HCT116 (cell line): ENCODE measurements around the gene LAMP1. TPM values are rescaled to one million over a fixed set of nuclear protein-coding genes. Genes with fewer than 3 reads are reported as not detected.

Experiments used
- ATAC-seq: fragments of 200-7000 bp; cut with Tn5 transposase; 2 replicates; pipeline ENCODE4 v1.9.1; 2020; ENCODE audit warnings: mild to moderate bottlenecking, moderate library complexity
- BruUV-seq: library from RNA; stranded (reverse); fragments of 400-500 nt; replicated peaks from 2 replicates; lab custom pipeline; 2021; lab: Mats Ljungman, UMichigan
- CTCF ChIA-PET: fragments of 300-600 bp; sonication (Branson Sonifier 250); formaldehyde crosslinking; loops from one replicate; lab custom pipeline; 2021; ENCODE audit warnings: antibody characterized with exemption; lab: Charles Lee
- POLR2A ChIA-PET: fragments of 300-600, 350-600 bp; sonication (Branson Sonifier 250); formaldehyde crosslinking; loops from one replicate; lab custom pipeline; 2021; ENCODE audit warnings: antibody characterized with exemption; lab: Charles Lee
- RAD21 ChIA-PET, 2 experiments: fragments of 300-600 bp; sonication (Branson Sonifier 250); formaldehyde crosslinking; loops; one replicate each; lab custom pipeline; 2023; ENCODE audit warnings: low total read pairs in 2 of 2; ENCODE audit not compliant: uncharacterized antibody in 2 of 2, unreplicated experiment in 2 of 2, low non-redundant PET in 1 of 2; lab: Charles Lee
- DNase-seq: peaks from one replicate; pipeline ENCODE4 v3.0.0-alpha.2; 2010; ENCODE audit warnings: low read depth, low spot score
- H2AFZ ChIP-seq: fragments of 200-600 bp; shearing (Covaris generic), sonication (generic); 2 replicates; pipeline ENCODE4 v1.6.1; 2017; ENCODE audit warnings: low read depth, mixed run types, mixed read lengths, antibody characterized with exemption, low read length; ENCODE audit not compliant: poor library complexity, severe bottlenecking
- H3K27ac ChIP-seq: 2 replicates; pipeline ENCODE4 v1.5.1; 2012; ENCODE audit warnings: low read depth, low read length
- H3K27me3 ChIP-seq: fragments of 200-600 bp; sonication (generic); 2 replicates; pipeline ENCODE4 v1.6.1; 2016; ENCODE audit warnings: mixed run types, low read length, mixed read lengths; ENCODE audit not compliant: insufficient read depth
- H3K36me3 ChIP-seq, 2 experiments: fragments of 200-500 bp in 1 of 2; fragments of 200-600 bp in 1 of 2; sonication (Bioruptor generic) in 1 of 2; sonication (generic) in 1 of 2; 2 replicates each; pipeline versions ENCODE4 v1.5.1 to v1.6.1; 2014 to 2016; ENCODE audit warnings: low read length in 2 of 2, inconsistent platforms in 1 of 2, mixed read lengths in 1 of 2, mixed run types in 1 of 2; ENCODE audit not compliant: insufficient read depth in 2 of 2, control insufficient read depth in 1 of 2
- H3K4me1 ChIP-seq, 2 experiments: fragments of 200-600 bp in 1 of 2; sonication (generic) in 1 of 2; 2 replicates each; pipeline versions ENCODE4 v1.5.1 to v1.6.1; 2012 to 2017; ENCODE audit warnings: low read length in 2 of 2, inconsistent platforms in 1 of 2, mild to moderate bottlenecking in 1 of 2, mixed read lengths in 1 of 2, mixed run types in 1 of 2, moderate library complexity in 1 of 2; ENCODE audit not compliant: insufficient read depth in 2 of 2, control insufficient read depth in 1 of 2
- H3K4me2 ChIP-seq: fragments of 200-600 bp; sonication (generic); 2 replicates; pipeline ENCODE4 v1.6.1; 2017; ENCODE audit warnings: mixed run types, low read length, mixed read lengths
- H3K4me3 ChIP-seq, 2 experiments: fragments of 200-600 bp in 1 of 2; sonication (generic) in 1 of 2; replicated peaks in 1 of 2; 2 replicates each; pipeline ENCODE4 v1.5.1; 2011 to 2016; ENCODE audit warnings: low read length in 2 of 2, control low read depth in 1 of 2, low read depth in 1 of 2, mild to moderate bottlenecking in 1 of 2, mixed read lengths in 1 of 2, mixed run types in 1 of 2
- H3K79me2 ChIP-seq: fragments of 200-600 bp; sonication (generic); 2 replicates; pipeline ENCODE4 v1.6.1; 2017; ENCODE audit warnings: mild to moderate bottlenecking, mixed run types, low read length, moderate library complexity, mixed read lengths; ENCODE audit not compliant: insufficient read depth
- H3K9ac ChIP-seq: fragments of 200-600 bp; sonication (generic); 2 replicates; pipeline ENCODE4 v1.6.1; 2016; ENCODE audit warnings: low read length, mixed read lengths
- H3K9me2 ChIP-seq: fragments of 200-600 bp; sonication (generic), shearing (Covaris generic); 2 replicates; pipeline ENCODE4 v1.6.1; 2017; ENCODE audit warnings: mixed run types, mild to moderate bottlenecking, moderate library complexity; ENCODE audit not compliant: insufficient read depth
- H3K9me3 ChIP-seq, 2 experiments: fragments of 200-500 bp in 1 of 2; fragments of 200-600 bp in 1 of 2; sonication (Bioruptor generic) in 1 of 2; sonication (generic) in 1 of 2; 2 replicates each; pipeline ENCODE4 v1.6.1; 2014 to 2017; ENCODE audit warnings: low read length in 2 of 2, mixed read lengths in 2 of 2, inconsistent platforms in 1 of 2, low read depth in 1 of 2, mild to moderate bottlenecking in 1 of 2, mixed run types in 1 of 2, moderate library complexity in 1 of 2; ENCODE audit not compliant: control insufficient read depth in 1 of 2, insufficient read depth in 1 of 2
- H4K20me1 ChIP-seq: fragments of 200-600 bp; sonication (generic), shearing (Covaris generic); 2 replicates; pipeline ENCODE4 v1.6.1; 2017; ENCODE audit warnings: mixed run types, mild to moderate bottlenecking, moderate library complexity; ENCODE audit not compliant: insufficient read depth
- CBX3 ChIP-seq: IDR thresholded peaks from 2 replicates; pipeline ENCODE4 v1.6.1; 2012; ENCODE audit warnings: low read depth
- CTCF ChIP-seq, 3 experiments: fragments of 200-600 bp in 1 of 3; sonication (generic) in 1 of 3; IDR thresholded peaks in 2 of 3; conservative IDR thresholded peaks in 1 of 3; 2 replicates each; pipeline ENCODE4 v1.5.1; 2012 to 2017; ENCODE audit warnings: low read depth in 2 of 3, low read length in 2 of 3, antibody characterized with exemption in 1 of 3, borderline replicate concordance in 1 of 3, control low read depth in 1 of 3, mild to moderate bottlenecking in 1 of 3, mixed read lengths in 1 of 3, mixed run types in 1 of 3, moderate library complexity in 1 of 3; ENCODE audit not compliant: insufficient read depth in 1 of 3
- ELF1 ChIP-seq: IDR thresholded peaks from 2 replicates; pipeline ENCODE4 v1.6.1; 2012; ENCODE audit warnings: low read depth, borderline replicate concordance
- EZH2phosphoT487 ChIP-seq: fragments of 200-600 bp; IDR thresholded peaks from 2 replicates; pipeline ENCODE4 v1.6.1; 2018; ENCODE audit warnings: antibody characterized with exemption, borderline replicate concordance
- FOSL1 ChIP-seq: IDR thresholded peaks from 2 replicates; pipeline ENCODE4 v1.6.1; 2012; ENCODE audit warnings: low read depth
- JUND ChIP-seq: IDR thresholded peaks from 2 replicates; pipeline ENCODE4 v1.6.1; 2012
- MAX ChIP-seq: IDR thresholded peaks from 2 replicates; pipeline ENCODE4 v1.6.1; 2012
- POLR2A ChIP-seq: IDR thresholded peaks from 2 replicates; pipeline ENCODE4 v1.7.0; 2011; ENCODE audit warnings: borderline replicate concordance; ENCODE audit not compliant: insufficient read depth, insufficient read length; ENCODE audit errors: extremely low read depth
- POLR2AphosphoS5 ChIP-seq: IDR thresholded peaks from 2 replicates; pipeline ENCODE4 v1.6.1; 2011; ENCODE audit warnings: mild to moderate bottlenecking, low read depth, low read length, moderate library complexity
- RAD21 ChIP-seq: IDR thresholded peaks from 2 replicates; pipeline ENCODE4 v1.6.1; 2012; ENCODE audit warnings: low read depth, mild to moderate bottlenecking
- REST ChIP-seq: IDR thresholded peaks from 2 replicates; pipeline ENCODE4 v1.6.1; 2012; ENCODE audit warnings: low read depth
- SIN3A ChIP-seq: IDR thresholded peaks from 2 replicates; pipeline ENCODE4 v1.6.1; 2012; ENCODE audit warnings: low read depth
- SP1 ChIP-seq: IDR thresholded peaks from 2 replicates; pipeline ENCODE4 v1.6.1; 2012; ENCODE audit warnings: low read depth
- SRF ChIP-seq: IDR thresholded peaks from 2 replicates; pipeline ENCODE4 v1.6.1; 2012; ENCODE audit warnings: low read depth
- TCF7L2 ChIP-seq: IDR thresholded peaks from 2 replicates; pipeline ENCODE4 v1.7.0; 2011; ENCODE audit warnings: borderline replicate concordance, inconsistent platforms; ENCODE audit not compliant: insufficient read depth, insufficient read length; ENCODE audit errors: extremely low read depth
- ZBTB33 ChIP-seq: IDR thresholded peaks from 2 replicates; pipeline ENCODE4 v1.6.1; 2011; ENCODE audit warnings: mild to moderate bottlenecking, low read length, moderate library complexity; ENCODE audit not compliant: insufficient replicate concordance; ENCODE audit errors: extremely low read depth
- ZFX ChIP-seq: fragments of 450-650 bp; IDR thresholded peaks from 2 replicates; pipeline ENCODE4 v1.6.1; 2017
- ZNF274 ChIP-seq: fragments of 200-500 bp; sonication (Bioruptor generic); IDR thresholded peaks from 2 replicates; pipeline ENCODE4 v1.6.1; 2014; ENCODE audit warnings: mild to moderate bottlenecking, low read depth, low read length, inconsistent platforms
- intact Hi-C: fragments of 100-400 bp; cut with micrococcal nuclease; formaldehyde crosslinking; loops from 2 replicates; pipeline ENCODE4 v1.10.0; 2022
- total RNA-seq: library from RNA; stranded (reverse); gene quantifications from one replicate; pipeline ENCODE4 v1.2.1, GENCODE V29; 2021; ENCODE audit not compliant: unreplicated experiment

The LAMP1 gene
- total RNA-seq, 1 experiment from 2014 or later: 158 TPM

GRCh38 chr13:113365971-113366588 is 69.0 kb downstream of the LAMP1 start:
- Histone ChIP-seq H3K27me3 (no peaks in the 10 kb centered on the region), H2AFZ (no peak overlapping the region), H3K4me2 (no peak overlapping the region), H3K9me2 (no peaks in the 10 kb centered on the region), H3K36me3 (no peaks in the 10 kb centered on the region), H3K79me2 (peaks cover 10% of the 10 kb centered on the region), H3K27ac (no peak overlapping the region), H3K9ac (no peak overlapping the region), H3K4me3 (no peak overlapping the region), H4K20me1 (no peaks in the 10 kb centered on the region), H3K9me3 (no peaks in the 10 kb centered on the region), H3K4me1 (peaks cover 10 to 14% of the 10 kb centered on the region in 2 experiments)
- TF ChIP-seq EZH2phosphoT487: no peak
- TF ChIP-seq ZNF274: no peak
- TF ChIP-seq ZBTB33: no peak
- TF ChIP-seq MAX: no peak
- no peak for TF ChIP-seq SRF
- TF ChIP-seq RAD21: no peak
- TF ChIP-seq CTCF (IDR thresholded peaks at IDR 0.05 in 2 of 3, conservative IDR thresholded peaks at IDR 0.05 in 1 of 3; ENCODE audit: borderline replicate concordance in 1 of 3, insufficient read depth in 1 of 3, low read depth in 2 of 3, low read length in 2 of 3): no peak
- TF ChIP-seq ZFX: no peak
- TF ChIP-seq SP1: no peak
- TF ChIP-seq POLR2A: no peak
- TF ChIP-seq JUND: no peak
- TF ChIP-seq TCF7L2: no peak
- no peak for TF ChIP-seq REST
- TF ChIP-seq POLR2AphosphoS5: no peak
- TF ChIP-seq SIN3A: no peak
- TF ChIP-seq CBX3: no peak
- TF ChIP-seq FOSL1: no peak
- TF ChIP-seq ELF1: no peak
- ChIA-PET CTCF (no interaction called here), RAD21 (no interaction called here), POLR2A (no interaction called here)
- intact Hi-C loops: no loop called here
- no peak for ATAC-seq
- no TSS peak for BruUV-seq
- no peak for DNase-seq
